Kasumi-1 (cell line): Measurements from ENCODE around the gene TDRD9.

Experiments used
- DNase-seq, 2 experiments: peaks; one replicate each; lab custom pipeline; 2025; lab: John Stamatoyannopoulos, UW

TDRD9 gene

GRCh38 chr14:104076743-104077142 is 148.5 kb downstream of the TDRD9 start:
- no peak for DNase-seq

- peak; percentile 90 to 91 for DNase-seq
These were observed 149.8 kb downstream of the TDRD9 start for GRCh38 chr14:104078031-104078455.

GRCh38 chr14:104080376-104081260 is 152.4 kb downstream of the TDRD9 start:
- DNase-seq = no peak

- no peak for DNase-seq
These were observed 153.1 kb downstream of the TDRD9 start for GRCh38 chr14:104081261-104081835.

DNA sequence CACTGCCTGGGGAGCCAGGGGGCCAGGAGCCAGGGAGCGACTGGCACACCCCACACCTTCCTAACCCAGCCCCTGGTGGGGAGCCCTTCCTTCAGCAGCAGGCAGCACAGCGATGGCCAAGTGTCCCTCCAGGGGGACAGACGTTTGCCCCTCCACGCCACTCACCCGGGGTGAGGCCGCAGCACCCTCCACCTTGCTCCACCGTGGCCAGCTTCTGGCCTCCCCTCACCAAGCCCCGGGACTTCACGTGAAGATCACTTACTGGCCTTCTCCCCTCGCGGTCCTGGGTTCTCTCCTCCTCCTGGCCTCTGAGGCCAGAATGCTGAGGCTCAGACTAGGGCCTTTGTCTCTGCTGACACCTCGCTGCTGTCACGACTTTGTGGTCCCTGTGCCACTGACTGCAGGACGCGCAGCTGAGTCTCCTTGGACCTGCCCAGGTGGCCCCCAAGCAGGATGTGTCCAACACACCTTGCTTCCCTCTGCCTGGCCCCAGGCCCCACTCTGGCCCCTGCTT is 153.8 kb downstream of the TDRD9 start:
- DNase-seq = no peak

DNA sequence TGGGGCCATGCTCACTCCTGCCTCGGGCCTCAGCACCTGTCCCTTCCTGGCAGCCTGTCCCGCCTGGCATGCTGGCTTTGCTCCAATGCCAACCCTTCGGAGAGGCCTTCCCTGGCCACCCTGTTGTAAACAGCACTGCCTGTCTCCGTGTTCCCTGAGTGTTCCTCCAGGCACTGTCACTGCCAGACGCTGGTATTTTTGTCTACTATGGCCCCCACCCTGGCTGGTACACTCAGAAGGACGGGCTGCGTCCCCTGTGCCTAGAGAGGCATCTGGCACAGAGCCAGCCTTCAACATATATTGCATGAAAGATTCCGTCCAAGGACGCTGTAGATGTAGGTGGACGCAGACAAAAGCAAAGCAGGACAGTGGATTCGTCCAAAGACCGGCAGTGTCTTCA is 154.6 kb downstream of the TDRD9 start:
- DNase-seq = no peak

- no peak for DNase-seq
These were observed 156.2 kb downstream of the TDRD9 start for GRCh38 chr14:104084251-104085002.

DNA sequence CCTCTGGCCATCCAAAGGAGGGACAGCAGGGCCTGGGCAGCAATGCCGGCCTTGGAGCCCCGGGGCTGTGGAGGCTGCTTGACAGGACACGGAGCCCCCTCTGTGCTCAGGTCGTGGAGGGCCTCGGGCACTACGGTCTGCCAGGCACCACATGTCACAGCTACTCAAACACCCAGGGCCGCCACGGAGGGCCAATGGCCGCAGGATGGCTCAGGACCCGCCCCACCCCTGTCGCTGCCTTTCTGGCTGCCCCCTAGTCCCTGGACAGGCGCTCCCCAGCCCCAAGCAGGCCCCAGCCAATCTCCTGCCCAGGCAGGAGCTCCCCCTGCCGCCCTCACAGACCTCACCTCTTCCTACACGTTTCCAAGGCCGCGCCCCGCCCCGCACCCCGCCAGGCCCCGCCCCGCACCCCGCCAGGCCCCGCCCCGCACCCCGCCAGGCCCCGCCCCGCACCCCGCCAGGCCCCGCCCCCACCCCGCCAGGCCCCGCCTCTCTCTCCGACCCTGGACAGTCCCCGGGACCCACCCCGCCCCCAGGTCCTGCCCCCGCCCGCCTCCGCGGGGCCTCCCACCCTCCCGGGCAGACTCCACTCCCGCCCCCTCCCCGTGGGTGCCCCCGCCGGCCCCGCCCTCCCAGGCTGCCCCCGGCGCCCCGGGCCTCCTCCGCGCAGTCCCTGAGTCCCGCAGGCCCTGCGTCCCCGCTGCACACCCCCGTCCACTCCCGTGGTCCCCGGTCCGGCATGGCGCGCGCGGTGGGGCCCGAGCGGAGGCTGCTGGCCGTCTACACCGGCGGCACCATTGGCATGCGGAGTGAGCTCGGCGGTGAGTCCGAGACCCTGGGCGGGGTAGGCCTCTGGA is 157.0 kb downstream of the TDRD9 start, which contains the start of gene ASPG:
TSS of gene ASPG (plus strand) at position 669 of the 857 bp plus-strand sequence. CDS start at position 740, 71 bp downstream.
- DNase-seq = no peak

DNA sequence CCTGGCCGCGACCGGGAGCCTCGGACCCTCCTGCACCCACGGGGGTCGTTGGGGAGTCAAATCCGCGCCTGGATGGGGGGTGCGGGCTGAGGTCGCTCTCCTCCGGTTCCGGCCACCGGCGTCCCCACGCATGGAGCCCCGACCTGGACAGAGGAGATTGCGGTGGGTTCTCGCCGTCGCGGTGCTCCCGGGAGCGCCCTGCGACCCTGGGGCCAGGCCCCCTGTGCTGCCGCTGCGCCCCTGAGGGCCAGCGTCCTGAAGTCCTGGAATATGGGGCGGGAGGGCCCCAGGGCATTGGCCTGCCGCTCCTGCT is 157.6 kb downstream of the TDRD9 start:
- no peak for DNase-seq

GRCh38 chr14:104086210-104086660 is 158.0 kb downstream of the TDRD9 start:
- no peak for DNase-seq

GRCh38 chr14:104086661-104087461 is 158.6 kb downstream of the TDRD9 start:
- no peak for DNase-seq

DNA sequence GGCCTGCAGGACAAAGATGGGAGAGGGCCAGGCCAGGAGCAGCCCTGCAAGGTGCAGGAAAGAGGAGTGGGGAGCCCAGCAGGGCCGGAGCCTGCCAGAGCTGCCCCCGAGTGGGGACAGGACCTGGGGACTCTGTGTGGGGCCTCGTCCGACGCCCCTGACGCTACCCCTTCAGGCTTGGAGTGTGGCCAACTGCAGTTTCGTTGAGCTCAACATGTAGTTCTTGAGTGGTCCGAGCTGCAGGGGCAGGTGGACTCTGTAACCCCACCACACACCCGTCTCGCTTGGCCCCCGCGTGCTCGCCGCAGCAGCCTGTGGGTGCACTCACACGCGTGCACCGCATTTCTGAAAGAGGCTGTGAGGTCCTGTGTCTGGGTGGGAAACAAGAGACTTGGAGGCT is 159.2 kb downstream of the TDRD9 start:
- no peak for DNase-seq

- no peak for DNase-seq
These were observed 160.0 kb downstream of the TDRD9 start for GRCh38 chr14:104087981-104088850.

DNA sequence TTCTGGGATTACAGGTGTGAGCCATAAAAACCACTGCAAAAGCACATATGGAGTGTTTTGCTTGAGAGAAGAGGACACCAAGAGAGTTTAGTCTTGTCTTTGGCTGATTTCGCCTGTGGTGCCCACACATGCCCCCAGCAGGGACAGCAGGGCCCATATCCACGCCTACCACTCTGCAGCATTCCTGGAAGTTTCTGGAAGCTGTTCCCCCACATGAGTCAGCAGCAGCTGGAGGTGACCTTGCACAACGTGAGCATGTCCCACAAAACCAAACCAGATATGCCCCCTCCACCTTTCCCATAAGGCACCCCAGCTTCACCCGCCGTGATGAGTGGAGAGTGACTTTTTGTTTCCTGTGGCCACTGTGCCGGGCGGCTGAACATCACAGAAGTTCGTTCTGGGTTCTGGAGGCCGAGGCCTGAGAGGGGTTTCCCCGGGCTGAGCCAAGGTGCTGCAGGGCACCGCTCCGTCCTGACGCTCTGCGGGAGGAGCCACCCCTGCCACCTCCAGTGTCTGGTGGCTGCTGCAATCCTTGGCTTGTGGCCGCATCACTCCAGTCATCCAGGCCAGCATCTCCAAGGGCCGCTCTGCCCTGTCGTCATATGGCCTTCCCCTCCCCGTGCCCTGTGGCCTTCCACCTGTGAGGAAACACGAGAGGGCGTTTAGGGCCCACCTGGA is 162.0 kb downstream of the TDRD9 start:
- no peak for DNase-seq

DNA sequence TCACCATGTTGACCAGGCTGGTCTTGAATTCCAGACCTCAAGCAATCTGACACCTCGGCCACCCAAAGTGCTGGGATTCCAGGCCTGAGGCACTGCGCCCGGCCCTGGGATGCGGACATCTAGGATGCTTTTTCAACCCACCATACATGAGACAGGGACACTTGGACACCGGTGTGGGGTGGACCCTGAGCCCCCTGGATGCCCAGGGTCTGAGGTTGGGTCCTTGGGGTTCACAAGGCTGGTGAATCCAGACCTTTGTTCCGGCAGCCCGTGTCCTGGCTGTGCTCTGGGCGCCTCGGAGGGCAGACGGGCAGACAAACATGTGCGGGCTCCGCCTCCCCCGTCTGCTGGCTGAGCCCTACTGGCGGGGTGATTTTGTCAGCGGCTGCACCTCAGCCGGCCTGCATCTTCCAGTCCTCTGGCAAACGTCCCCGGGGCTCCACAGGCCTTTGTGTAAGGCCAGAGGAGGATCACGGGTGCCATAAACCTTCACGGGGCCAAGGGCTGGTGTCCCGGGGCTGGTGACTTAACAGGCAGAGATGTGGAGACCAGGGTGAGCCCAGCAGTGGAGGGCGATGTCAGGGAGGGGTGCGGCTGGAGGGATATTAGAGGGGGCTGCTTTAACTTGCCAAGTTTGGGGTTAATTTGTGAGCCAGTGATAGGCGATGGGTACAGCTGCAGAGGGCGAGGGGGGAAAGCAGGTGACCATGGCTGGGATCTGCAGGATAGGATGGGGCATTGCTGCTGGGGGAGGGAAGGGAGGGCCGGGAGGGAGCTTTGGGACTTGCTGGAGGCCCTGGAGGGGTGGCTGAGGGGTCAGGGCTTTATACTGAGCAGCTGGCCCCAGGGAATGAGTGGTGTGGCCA is 163.0 kb downstream of the TDRD9 start:
- DNase-seq = no peak

DNA sequence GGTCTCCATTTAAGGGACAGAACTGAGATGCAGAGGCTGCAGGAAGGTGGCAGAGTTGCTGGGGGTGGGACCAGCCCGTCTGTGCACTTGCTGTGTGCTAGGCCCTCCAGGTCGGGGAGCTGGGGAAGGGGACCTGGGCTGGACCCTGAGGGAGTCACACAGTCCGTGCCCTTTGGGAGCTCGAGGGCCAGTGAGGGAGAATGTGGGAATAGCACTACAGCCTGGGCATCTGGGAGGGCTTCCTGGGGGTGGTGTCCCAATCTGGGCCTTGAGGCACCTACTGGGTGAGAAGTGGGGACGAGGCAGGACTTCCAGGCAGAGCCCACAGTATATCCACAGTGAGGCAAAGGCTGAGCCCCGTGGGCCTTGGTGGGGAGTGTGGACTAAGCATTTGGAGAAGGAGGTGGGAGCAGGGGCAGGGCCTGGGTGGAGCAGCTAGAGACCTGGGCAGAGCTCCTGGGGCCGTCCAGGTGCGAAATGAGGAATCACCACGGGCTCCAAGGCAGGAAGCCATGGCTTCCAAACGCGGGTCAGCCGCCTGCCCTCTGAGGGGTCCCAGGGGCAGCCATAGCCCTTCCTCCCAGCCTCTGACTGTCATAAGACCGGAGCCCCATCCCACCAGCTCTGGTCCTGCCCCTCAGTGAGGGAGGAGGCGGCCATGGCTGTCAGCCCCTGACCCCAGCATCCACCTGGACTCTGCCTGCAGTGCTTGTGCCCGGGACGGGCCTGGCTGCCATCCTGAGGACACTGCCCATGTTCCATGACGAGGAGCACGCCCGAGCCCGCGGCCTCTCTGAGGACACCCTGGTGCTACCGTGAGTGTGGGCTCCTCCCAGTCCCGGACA is 163.9 kb downstream of the TDRD9 start:
- no peak for DNase-seq

- no peak for DNase-seq
These were observed 164.7 kb downstream of the TDRD9 start for GRCh38 chr14:104092931-104093365.
